Measurements from ENCODE around the gene RBCK1. TPM values are rescaled to one million over a fixed set of nuclear protein-coding genes. Genes with fewer than 3 reads are reported as not detected.

Gene RBCK1
- total RNA-seq, 1 donor: 104 TPM

DNA sequence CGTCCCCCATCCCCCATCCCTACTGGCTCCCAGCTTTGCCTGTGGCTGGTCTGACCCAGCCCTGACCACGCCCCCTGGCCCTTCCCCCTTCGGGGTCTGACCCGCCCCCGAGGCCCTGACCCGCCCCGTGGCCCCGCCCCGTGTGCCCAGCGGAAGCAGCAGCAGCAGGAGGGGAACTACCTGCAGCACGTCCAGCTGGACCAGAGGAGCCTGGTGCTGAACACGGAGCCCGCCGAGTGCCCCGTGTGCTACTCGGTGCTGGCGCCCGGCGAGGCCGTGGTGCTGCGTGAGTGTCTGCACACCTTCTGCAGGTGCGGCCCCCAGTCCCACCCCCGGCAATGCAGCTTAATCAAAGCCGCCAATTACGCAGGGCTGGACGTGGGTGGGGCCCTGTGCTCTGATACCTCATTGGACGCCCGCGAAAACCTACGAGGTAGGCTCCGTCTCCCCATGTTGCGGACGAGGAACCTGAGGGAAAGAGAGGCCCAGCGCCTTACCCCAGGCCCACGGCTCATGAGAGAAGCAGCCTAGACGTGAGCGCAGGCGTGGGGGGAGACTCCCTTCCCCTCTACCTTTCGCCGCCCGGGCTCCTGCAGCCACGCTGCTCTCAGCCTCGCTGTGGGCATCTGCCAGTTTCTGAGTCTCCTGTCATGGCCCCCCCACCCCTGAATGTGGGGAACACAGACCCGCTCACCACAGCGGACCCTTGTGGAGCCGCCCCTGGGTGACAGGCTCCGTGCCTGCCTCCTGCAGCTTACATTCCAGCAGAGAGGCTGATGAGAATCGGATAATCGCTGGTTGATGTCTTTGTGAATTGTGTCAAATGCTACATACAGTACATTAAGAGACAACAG, 12.8 kb downstream of the RBCK1 start:
- H3K27ac ChIP-seq (ENCODE audit: low read depth, low read length): no peak overlapping the region
- peaks cover 2% of the 10 kb centered on the region for H3K79me2 ChIP-seq (ENCODE audit: insufficient read depth, low read length)
- peaks cover 55% of the 10 kb centered on the region for H3K36me3 ChIP-seq (ENCODE audit: insufficient read depth, low read length)
- no peaks in the 10 kb centered on the region for H3K4me1 ChIP-seq (ENCODE audit: insufficient read depth, low read length)
- no peak overlapping the region for H3K4me3 ChIP-seq (ENCODE audit: insufficient read depth, low read length)
- peak; percentile 51 for DNase-seq (ENCODE audit: insufficient read length, low spot score, missing footprints)
- no peak overlapping the region for H2AFZ ChIP-seq (ENCODE audit: low read length)
- H4K20me1 ChIP-seq (ENCODE audit: insufficient read depth, low read length): no peaks in the 10 kb centered on the region
- H3K9me3 ChIP-seq (ENCODE audit: low read depth, low read length): no peaks in the 10 kb centered on the region
- no peaks in the 10 kb centered on the region for H3K27me3 ChIP-seq (ENCODE audit: insufficient read depth, low read length)
- no peak overlapping the region for H3K4me2 ChIP-seq (ENCODE audit: insufficient read depth, low read length)
- TF ChIP-seq, protein P1, sequence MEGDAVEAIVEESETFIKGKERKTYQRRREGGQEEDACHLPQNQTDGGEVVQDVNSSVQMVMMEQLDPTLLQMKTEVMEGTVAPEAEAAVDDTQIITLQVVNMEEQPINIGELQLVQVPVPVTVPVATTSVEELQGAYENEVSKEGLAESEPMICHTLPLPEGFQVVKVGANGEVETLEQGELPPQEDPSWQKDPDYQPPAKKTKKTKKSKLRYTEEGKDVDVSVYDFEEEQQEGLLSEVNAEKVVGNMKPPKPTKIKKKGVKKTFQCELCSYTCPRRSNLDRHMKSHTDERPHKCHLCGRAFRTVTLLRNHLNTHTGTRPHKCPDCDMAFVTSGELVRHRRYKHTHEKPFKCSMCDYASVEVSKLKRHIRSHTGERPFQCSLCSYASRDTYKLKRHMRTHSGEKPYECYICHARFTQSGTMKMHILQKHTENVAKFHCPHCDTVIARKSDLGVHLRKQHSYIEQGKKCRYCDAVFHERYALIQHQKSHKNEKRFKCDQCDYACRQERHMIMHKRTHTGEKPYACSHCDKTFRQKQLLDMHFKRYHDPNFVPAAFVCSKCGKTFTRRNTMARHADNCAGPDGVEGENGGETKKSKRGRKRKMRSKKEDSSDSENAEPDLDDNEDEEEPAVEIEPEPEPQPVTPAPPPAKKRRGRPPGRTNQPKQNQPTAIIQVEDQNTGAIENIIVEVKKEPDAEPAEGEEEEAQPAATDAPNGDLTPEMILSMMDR (IDR thresholded peaks at IDR 0.05; ENCODE audit: extremely low read depth, low read depth, low read length): no peak

DNA sequence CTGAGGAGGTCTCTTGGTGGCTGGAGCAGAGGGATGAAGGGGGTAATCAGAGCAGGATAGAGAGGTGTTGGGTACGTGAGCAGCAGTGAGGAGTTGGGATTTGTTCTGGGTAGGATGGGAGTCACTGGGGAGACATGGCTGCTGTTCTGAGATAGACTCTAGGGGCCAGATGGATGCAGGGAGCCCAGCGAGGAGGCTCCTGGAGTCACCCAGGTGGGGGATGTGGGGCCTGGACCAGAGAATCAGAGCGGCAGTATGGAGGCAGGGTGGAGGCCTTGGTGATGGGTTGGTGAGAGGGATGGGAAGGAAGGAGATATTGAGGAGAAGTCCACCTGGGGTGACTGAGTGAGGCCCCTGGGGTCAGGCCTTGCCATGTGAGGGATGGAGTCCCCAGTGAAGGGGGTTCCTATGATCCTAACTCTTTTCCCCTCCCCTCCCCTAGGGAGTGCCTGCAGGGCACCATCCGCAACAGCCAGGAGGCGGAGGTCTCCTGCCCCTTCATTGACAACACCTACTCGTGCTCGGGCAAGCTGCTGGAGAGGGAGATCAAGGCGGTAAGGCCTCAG, 13.7 kb downstream of the RBCK1 start:
- H3K9me3 ChIP-seq (ENCODE audit: low read depth, low read length): no peaks in the 10 kb centered on the region
- no peak overlapping the region for H3K4me2 ChIP-seq (ENCODE audit: insufficient read depth, low read length)
- TF ChIP-seq, protein P1 (IDR thresholded peaks at IDR 0.05; ENCODE audit: extremely low read depth, low read depth, low read length): no peak
- H3K79me2 ChIP-seq (ENCODE audit: insufficient read depth, low read length): peaks cover 2% of the 10 kb centered on the region
- H3K36me3 ChIP-seq (ENCODE audit: insufficient read depth, low read length): peaks cover 56% of the 10 kb centered on the region
- no peak overlapping the region for H2AFZ ChIP-seq (ENCODE audit: low read length)
- H3K27me3 ChIP-seq (ENCODE audit: insufficient read depth, low read length): no peaks in the 10 kb centered on the region
- H3K4me3 ChIP-seq (ENCODE audit: insufficient read depth, low read length): no peak overlapping the region
- DNase-seq (ENCODE audit: insufficient read length, low spot score, missing footprints): peak; percentile 68
- no peaks in the 10 kb centered on the region for H4K20me1 ChIP-seq (ENCODE audit: insufficient read depth, low read length)
- no peaks in the 10 kb centered on the region for H3K4me1 ChIP-seq (ENCODE audit: insufficient read depth, low read length)
- no peak overlapping the region for H3K27ac ChIP-seq (ENCODE audit: low read depth, low read length)

DNA sequence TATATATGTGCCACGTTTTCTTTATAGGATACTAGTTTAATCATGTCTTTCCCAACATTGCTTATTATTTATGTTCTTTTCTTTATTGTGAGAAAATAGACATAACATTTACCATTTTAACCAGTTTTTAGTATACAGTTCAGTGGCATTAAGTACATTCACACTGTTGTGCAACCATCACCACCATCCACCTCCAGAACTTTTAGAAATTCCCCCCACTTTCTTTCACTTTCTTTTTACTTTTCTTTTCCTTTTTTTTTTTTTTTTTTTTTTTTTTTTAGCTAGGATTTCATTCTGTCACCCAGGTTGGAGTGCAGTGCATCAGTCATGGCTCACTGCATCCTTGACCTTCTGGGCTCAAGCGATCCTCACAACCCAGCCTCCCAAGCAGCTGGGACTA, 18.5 kb downstream of the RBCK1 start:
- no peaks in the 10 kb centered on the region for H4K20me1 ChIP-seq (ENCODE audit: insufficient read depth, low read length)
- H3K27ac ChIP-seq (ENCODE audit: low read depth, low read length): no peak overlapping the region
- H3K27me3 ChIP-seq (ENCODE audit: insufficient read depth, low read length): no peaks in the 10 kb centered on the region
- H3K4me1 ChIP-seq (ENCODE audit: insufficient read depth, low read length): no peaks in the 10 kb centered on the region
- peaks cover 70% of the 10 kb centered on the region for H3K36me3 ChIP-seq (ENCODE audit: insufficient read depth, low read length)
- H3K4me3 ChIP-seq (ENCODE audit: insufficient read depth, low read length): no peak overlapping the region
- TF ChIP-seq, protein P1 (IDR thresholded peaks at IDR 0.05; ENCODE audit: extremely low read depth, low read depth, low read length): no peak
- no peaks in the 10 kb centered on the region for H3K9me3 ChIP-seq (ENCODE audit: low read depth, low read length)
- no peaks in the 10 kb centered on the region for H3K79me2 ChIP-seq (ENCODE audit: insufficient read depth, low read length)
- no peak for DNase-seq (ENCODE audit: insufficient read length, low spot score, missing footprints)
- no peak overlapping the region for H2AFZ ChIP-seq (ENCODE audit: low read length)
- no peak overlapping the region for H3K4me2 ChIP-seq (ENCODE audit: insufficient read depth, low read length)

DNA sequence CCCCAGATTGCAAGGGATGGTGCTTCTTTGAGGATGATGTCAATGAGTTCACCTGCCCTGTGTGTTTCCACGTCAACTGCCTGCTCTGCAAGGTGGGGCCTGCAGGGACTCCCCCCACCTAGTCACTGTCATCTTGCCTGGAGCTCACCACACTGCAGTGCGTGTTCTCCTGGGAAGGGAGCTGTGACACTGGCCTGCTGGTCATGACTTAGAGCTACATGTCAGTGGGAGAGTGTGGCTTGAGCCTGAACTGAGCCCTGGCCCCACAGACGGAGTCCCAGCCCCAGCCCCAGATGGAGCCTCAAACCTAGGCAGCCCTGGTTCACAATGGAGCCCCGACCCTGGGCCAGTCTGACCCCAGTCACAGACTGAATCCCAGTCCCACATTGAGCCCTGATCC, 19.3 kb downstream of the RBCK1 start:
- TF ChIP-seq, protein P1 (IDR thresholded peaks at IDR 0.05; ENCODE audit: extremely low read depth, low read depth, low read length): no peak
- H3K4me2 ChIP-seq (ENCODE audit: insufficient read depth, low read length): no peak overlapping the region
- H3K36me3 ChIP-seq (ENCODE audit: insufficient read depth, low read length): peaks cover 68% of the 10 kb centered on the region
- H3K27ac ChIP-seq (ENCODE audit: low read depth, low read length): no peak overlapping the region
- H2AFZ ChIP-seq (ENCODE audit: low read length): no peak overlapping the region
- peak; percentile 76 for DNase-seq (ENCODE audit: insufficient read length, low spot score, missing footprints)
- no peak overlapping the region for H3K4me3 ChIP-seq (ENCODE audit: insufficient read depth, low read length)
- no peaks in the 10 kb centered on the region for H3K9me3 ChIP-seq (ENCODE audit: low read depth, low read length)
- H3K27me3 ChIP-seq (ENCODE audit: insufficient read depth, low read length): no peaks in the 10 kb centered on the region
- no peaks in the 10 kb centered on the region for H3K4me1 ChIP-seq (ENCODE audit: insufficient read depth, low read length)
- H4K20me1 ChIP-seq (ENCODE audit: insufficient read depth, low read length): no peaks in the 10 kb centered on the region
- H3K79me2 ChIP-seq (ENCODE audit: insufficient read depth, low read length): no peaks in the 10 kb centered on the region
